GM12801 (cell line): ENCODE data around the gene TOMM70.

Source experiments
- CTCF ChIP-seq: IDR thresholded peaks from one replicate; pipeline ENCODE4 v1.5.1; 2011; ENCODE audit warnings: control low read depth; ENCODE audit not compliant: insufficient read length; ENCODE audit errors: extremely low read depth

TOMM70 gene

GRCh38 chr3:100329800-100330489, 70.9 kb downstream of the TOMM70 start:
- TF ChIP-seq CTCF = no peak

GRCh38 chr3:100325827-100326226, 75.1 kb downstream of the TOMM70 start:
- TF ChIP-seq CTCF = no peak

DNA sequence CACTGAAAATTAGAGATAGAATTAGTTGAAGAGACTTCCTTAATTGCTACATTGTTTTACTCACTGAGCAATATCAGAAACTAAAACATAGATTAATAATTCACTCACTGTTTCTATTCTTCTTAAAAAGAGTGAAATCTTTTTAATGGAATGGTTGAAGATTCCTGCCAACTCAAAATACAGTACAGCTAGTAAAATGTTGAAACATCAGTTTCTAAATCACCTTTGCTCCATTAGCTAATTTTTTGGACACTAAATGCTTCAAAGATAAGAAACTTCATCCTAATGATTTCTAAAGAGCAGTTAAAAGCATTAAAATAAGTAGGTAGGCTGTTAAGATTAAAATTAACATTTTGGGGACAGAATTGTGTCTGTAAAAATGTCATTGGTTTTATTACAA, 76.8 kb downstream of the TOMM70 start:
- no peak for TF ChIP-seq CTCF

DNA sequence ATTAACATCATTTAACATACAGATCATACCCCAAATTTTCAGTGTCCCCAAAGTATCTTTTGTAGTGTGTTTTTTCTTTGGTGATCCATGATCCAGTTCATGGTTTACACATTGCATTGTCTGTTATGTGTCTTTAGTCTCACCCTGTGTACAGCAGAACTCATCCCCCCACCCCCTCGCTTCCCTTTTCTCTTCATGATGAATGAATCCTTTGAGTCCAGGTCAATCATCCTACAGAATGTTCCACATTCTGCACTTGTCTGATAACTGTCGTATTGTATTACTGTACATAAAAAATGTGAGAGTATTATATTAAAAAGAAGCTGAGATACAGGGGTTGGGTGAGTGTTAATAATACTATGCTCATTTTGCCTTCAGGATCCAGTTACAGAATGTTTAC, 80.9 kb downstream of the TOMM70 start:
- no peak for TF ChIP-seq CTCF

DNA sequence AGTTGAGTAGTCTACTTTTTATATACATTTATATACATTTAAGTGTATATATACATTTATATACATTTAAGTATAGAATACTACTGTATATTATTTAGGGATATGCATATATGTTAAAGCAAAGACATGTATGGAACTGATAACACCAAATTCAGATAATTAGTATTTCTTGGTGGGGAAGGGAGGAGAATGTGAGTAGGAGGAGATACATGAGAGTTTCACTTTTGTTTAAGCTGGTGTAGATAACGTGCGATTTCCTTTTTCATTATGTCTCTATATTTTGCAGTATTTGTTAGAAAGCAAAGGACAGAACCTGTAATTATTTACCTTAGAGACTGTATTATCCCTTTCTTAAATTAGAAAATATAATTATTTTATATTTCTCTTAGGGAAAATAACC, 83.0 kb downstream of the TOMM70 start:
- TF ChIP-seq CTCF = no peak

DNA sequence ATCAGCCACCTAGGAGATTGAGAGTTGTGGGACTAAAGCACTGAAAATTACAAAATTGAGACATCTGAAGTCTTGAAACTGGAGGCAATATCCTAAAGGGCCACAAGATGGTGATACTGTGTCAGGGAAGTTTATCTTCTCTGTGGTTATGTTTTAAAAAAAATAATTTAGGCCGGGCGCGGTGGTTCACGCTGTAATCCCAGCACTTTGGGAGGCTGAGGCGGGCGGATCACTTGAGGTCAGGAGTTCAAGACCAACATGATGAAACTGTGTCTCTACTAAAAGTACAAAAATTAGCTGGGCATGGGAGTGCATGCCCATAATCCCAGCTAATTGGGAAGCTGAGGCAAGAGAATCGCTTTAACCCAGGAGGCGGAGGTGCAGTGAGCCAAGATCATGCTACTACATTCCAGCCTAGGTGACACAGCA, 84.2 kb downstream of the TOMM70 start:
- TF ChIP-seq CTCF = no peak
